Endothelial cell of umbilical vein (primary cell): Measurements from ENCODE around the gene CRABP1. TPM values are rescaled to one million over a fixed set of nuclear protein-coding genes. Genes with fewer than 3 reads are reported as not detected.

Experiments
- BruUV-seq: library from RNA; stranded (reverse); fragments of 400-500 nt; replicated peaks from 2 replicates; lab custom pipeline; 2021; lab: Mats Ljungman, UMichigan
- CTCF ChIA-PET: fragments of 300-600, 350-600 bp; sonication (Branson Sonifier 250); formaldehyde crosslinking; loops from one replicate; lab custom pipeline; 2021; ENCODE audit warnings: antibody characterized with exemption, inconsistent platforms; lab: Charles Lee
- POLR2A ChIA-PET: fragments of 300-600, 350-600 bp; sonication (Branson Sonifier 250); formaldehyde crosslinking; loops from one replicate; lab custom pipeline; 2021; ENCODE audit warnings: antibody characterized with exemption, inconsistent platforms; lab: Charles Lee
- DNase-seq: peaks from one replicate; pipeline ENCODE4 v3.0.0-alpha.2; 2011; ENCODE audit warnings: low read depth, low spot score
- FAIRE-seq: peaks from 2 replicates; lab custom pipeline; 2011; peaks lifted over from hg19 to GRCh38; lab: Jason Lieb, UNC
- H2AFZ ChIP-seq: 2 replicates; pipeline ENCODE4 v1.6.0; 2012; ENCODE audit warnings: low read depth, low read length, control low read depth, inconsistent platforms
- H3K27ac ChIP-seq: 2 replicates; pipeline ENCODE4 v1.5.1; 2011; ENCODE audit warnings: low read depth, mild to moderate bottlenecking, control low read depth, low read length, moderate library complexity; ENCODE audit not compliant: insufficient read depth
- H3K27me3 ChIP-seq, 2 experiments: 2 replicates each; pipeline versions ENCODE4 v1.6.0 to v1.6.1; 2011; ENCODE audit warnings: low read length in 2 of 2, mixed read lengths in 1 of 2; ENCODE audit not compliant: control insufficient read depth in 2 of 2, insufficient read depth in 2 of 2
- H3K36me3 ChIP-seq, 2 experiments: 2 replicates in 1 of 2; 3 replicates in 1 of 2; pipeline ENCODE4 v1.5.1; 2011; ENCODE audit warnings: low read length in 2 of 2, mild to moderate bottlenecking in 1 of 2, moderate library complexity in 1 of 2; ENCODE audit not compliant: control insufficient read depth in 2 of 2, insufficient read depth in 2 of 2; ENCODE audit errors: extremely low read depth in 1 of 2
- H3K4me1 ChIP-seq: 3 replicates; pipeline ENCODE4 v1.5.1; 2011; ENCODE audit warnings: mild to moderate bottlenecking, low read length; ENCODE audit not compliant: control insufficient read depth, insufficient read depth; ENCODE audit errors: extremely low read depth
- H3K4me2 ChIP-seq: 2 replicates; pipeline ENCODE4 v1.6.1; 2011; ENCODE audit warnings: low read length, control low read depth, mixed read lengths; ENCODE audit not compliant: insufficient read depth
- H3K4me3 ChIP-seq, 3 experiments: fragments of 200-600 bp in 1 of 3; sonication (generic), shearing (Covaris generic) in 1 of 3; replicated peaks in 1 of 3; 2 replicates each; pipeline ENCODE4 v1.5.1; 2011 to 2016; ENCODE audit warnings: control low read depth in 3 of 3, low read length in 3 of 3, mild to moderate bottlenecking in 2 of 3, inconsistent platforms in 1 of 3, low read depth in 1 of 3, moderate library complexity in 1 of 3; ENCODE audit not compliant: insufficient read depth in 1 of 3
- H3K79me2 ChIP-seq: 2 replicates; pipeline ENCODE4 v1.6.0; 2012; ENCODE audit warnings: low read length, inconsistent platforms; ENCODE audit not compliant: control insufficient read depth, insufficient read depth
- H3K9ac ChIP-seq: replicated peaks from 2 replicates; pipeline ENCODE3; 2011; ENCODE audit warnings: low read length, control low read depth; ENCODE audit not compliant: insufficient read depth; ENCODE audit errors: extremely low read depth
- H3K9me1 ChIP-seq: replicated peaks from 3 replicates; pipeline ENCODE4 v1.6.0; 2011; ENCODE audit warnings: mild to moderate bottlenecking, low read length; ENCODE audit not compliant: control insufficient read depth, insufficient read depth; ENCODE audit errors: extremely low read depth
- H3K9me3 ChIP-seq: replicated peaks from 2 replicates; pipeline ENCODE4 v1.5.1; 2012; ENCODE audit warnings: low read length, inconsistent platforms; ENCODE audit not compliant: control insufficient read depth, insufficient read depth
- H4K20me1 ChIP-seq: replicated peaks from 2 replicates; pipeline ENCODE3; 2011; ENCODE audit warnings: mild to moderate bottlenecking, low read length; ENCODE audit not compliant: control insufficient read depth, insufficient read depth; ENCODE audit errors: extremely low read depth
- CTCF ChIP-seq, 2 donors: IDR thresholded peaks; 1 replicate in 1 of 2; 2 replicates in 1 of 2; pipeline ENCODE4 v1.5.1; 2011; ENCODE audit warnings: low read length in 2 of 2, mild to moderate bottlenecking in 2 of 2, moderate library complexity in 2 of 2, control low read depth in 1 of 2, inconsistent platforms in 1 of 2, low read depth in 1 of 2; ENCODE audit not compliant: insufficient read depth in 1 of 2; ENCODE audit errors: extremely low read depth in 1 of 2
- EZH2 ChIP-seq: IDR thresholded peaks from 2 replicates; pipeline ENCODE4 v1.6.1; 2012; ENCODE audit warnings: borderline replicate concordance, low read depth, mild to moderate bottlenecking, moderate library complexity, low read length, inconsistent platforms; ENCODE audit not compliant: severe bottlenecking
- FOS ChIP-seq: IDR thresholded peaks from 2 replicates; pipeline ENCODE4 v1.6.1; 2011; ENCODE audit warnings: mild to moderate bottlenecking, low read length, moderate library complexity, borderline replicate concordance; ENCODE audit not compliant: insufficient read depth
- GATA2 ChIP-seq: IDR thresholded peaks from 2 replicates; pipeline ENCODE4 v1.7.0; 2011; ENCODE audit warnings: low read depth, mild to moderate bottlenecking, moderate library complexity, mixed read lengths, low read length; ENCODE audit not compliant: insufficient read length, insufficient read depth
- JUN ChIP-seq: IDR thresholded peaks from 2 replicates; pipeline ENCODE4 v1.6.1; 2011; ENCODE audit warnings: borderline replicate concordance, low read depth; ENCODE audit not compliant: insufficient read length, insufficient read depth
- MAX ChIP-seq: IDR thresholded peaks from 2 replicates; pipeline ENCODE4 v1.6.1; 2011; ENCODE audit not compliant: insufficient read depth, insufficient read length
- MYC ChIP-seq: IDR thresholded peaks from one replicate; pipeline ENCODE4 v1.6.1; 2011; ENCODE audit warnings: mild to moderate bottlenecking, low read depth, low read length
- POLR2A ChIP-seq: IDR thresholded peaks from 2 replicates; pipeline ENCODE4 v1.6.1; 2012; ENCODE audit warnings: low read depth, mild to moderate bottlenecking, control low read depth, low read length
- POLR2AphosphoS5 ChIP-seq: IDR thresholded peaks from 2 replicates; pipeline ENCODE4 v1.6.1; 2012; ENCODE audit warnings: low read depth, mild to moderate bottlenecking, control low read depth, low read length, moderate library complexity; ENCODE audit not compliant: insufficient read depth
- dilution Hi-C: fragments of 300-500 bp; cut with MboI; formaldehyde crosslinking; loops from one replicate; pipeline ENCODE4 v1.15.0; 2019; ENCODE audit warnings: low sequenced_read_pairs; ENCODE audit not compliant: extremely low pct_ligation_motif_present
- intact Hi-C: fragments of 100-400 bp; cut with micrococcal nuclease; formaldehyde crosslinking; loops from one replicate; pipeline ENCODE4 v1.10.0; 2022
- polyA plus RNA-seq, 4 experiments: library from polyadenylated mRNA; depleted of rRNA in 3 of 4; stranded (reverse) in 3 of 4; unstranded in 1 of 4; fragments of >200 nt; gene quantifications; 2 replicates each; pipeline versions ENCODE4 v1.2.1 to v1.2.3, GENCODE V29; 2011 to 2012; ENCODE audit warnings: missing spikeins in 1 of 4
- total RNA-seq: library from RNA; stranded (reverse); gene quantifications from 2 replicates; pipeline ENCODE4 v1.2.3, GENCODE V29; 2021

CRABP1 gene
- total and polyA plus RNA-seq, 2 donors (not counting 3 experiments of a cell fraction or from before 2014, with no cell fraction given) = 0.11 TPM; not detected in 1

GRCh38 chr15:78304216-78305066 is 35.7 kb upstream of the CRABP1 start:
- no peak overlapping the region for H3K4me2 ChIP-seq
- dilution Hi-C loops (no loop called here), intact Hi-C loops (loop anchor here (5.0 kb wide), 1 partner anchor 313 kb away; no protein-coding TSS in a partner anchor)
- no peak overlapping the region for H3K9ac ChIP-seq
- FAIRE-seq (no peak), DNase-seq (no peak)
- H4K20me1 ChIP-seq = no peaks in the 10 kb centered on the region
- no peaks in the 10 kb centered on the region for H3K36me3 ChIP-seq
- H3K79me2 ChIP-seq = no peaks in the 10 kb centered on the region
- H2AFZ ChIP-seq = no peak overlapping the region
- no TSS peak for BruUV-seq
- peaks cover 3% of the 10 kb centered on the region for H3K4me1 ChIP-seq
- no peak for TF ChIP-seq POLR2A
- no peak for TF ChIP-seq MAX
- TF ChIP-seq POLR2AphosphoS5 = no peak
- no peak for TF ChIP-seq JUN
- no peak for TF ChIP-seq CTCF (IDR thresholded peaks at IDR 0.05; ENCODE audit: extremely low read depth in 1 of 2, insufficient read depth in 1 of 2, low read depth in 1 of 2, low read length in 2 of 2)
- TF ChIP-seq EZH2 = no peak
- TF ChIP-seq GATA2 = no peak
- no peak for TF ChIP-seq FOS
- no peak for TF ChIP-seq MYC
- POLR2A ChIA-PET = no interaction called here
- CTCF ChIA-PET = interaction anchor here (0.9 to 14.6 kb wide), 2 partner anchors 116 to 133 kb away, joined by 3 to 367 read pairs; partner anchors contain the start of gene IREB2
- no peak overlapping the region for H3K4me3 ChIP-seq
- H3K9me3 ChIP-seq = no peaks in the 10 kb centered on the region
- H3K27me3 ChIP-seq = peaks cover 2 to 5% of the 10 kb centered on the region in 2 experiments
- no peaks in the 10 kb centered on the region for H3K9me1 ChIP-seq
- no peak overlapping the region for H3K27ac ChIP-seq
